ENCODE data around the gene S100A16. TPM values are rescaled to one million over a fixed set of nuclear protein-coding genes. Genes with fewer than 3 reads are reported as not detected.

Gene S100A16, protein sequence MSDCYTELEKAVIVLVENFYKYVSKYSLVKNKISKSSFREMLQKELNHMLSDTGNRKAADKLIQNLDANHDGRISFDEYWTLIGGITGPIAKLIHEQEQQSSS
- polyA plus RNA-seq (1,620 to 2,357 TPM (median 2,299 TPM) in 3 replicates), polyA minus RNA-seq (883 to 1,336 TPM (median 1,077 TPM) in 3 replicates)
- polyA plus RNA-seq (2011; ENCODE audit: low read depth): 478 TPM
- polyA plus RNA-seq (2011; cell fraction: cytosol; rRNA removed): 1,853 and 2,422 TPM in 2 replicates
- 641 and 719 TPM in 2 replicates for polyA plus RNA-seq (2011; cell fraction: nucleus; rRNA removed)
- 1,429 and 1,473 TPM in 2 replicates for polyA plus RNA-seq (2012; ENCODE audit: low replicate concordance)
- 1,097 TPM for polyA minus RNA-seq (2011; cell fraction: cytosol; rRNA and poly(A)+ RNA removed)
- polyA minus RNA-seq (2011; cell fraction: nucleus; rRNA and poly(A)+ RNA removed): 264 and 275 TPM in 2 replicates

DNA sequence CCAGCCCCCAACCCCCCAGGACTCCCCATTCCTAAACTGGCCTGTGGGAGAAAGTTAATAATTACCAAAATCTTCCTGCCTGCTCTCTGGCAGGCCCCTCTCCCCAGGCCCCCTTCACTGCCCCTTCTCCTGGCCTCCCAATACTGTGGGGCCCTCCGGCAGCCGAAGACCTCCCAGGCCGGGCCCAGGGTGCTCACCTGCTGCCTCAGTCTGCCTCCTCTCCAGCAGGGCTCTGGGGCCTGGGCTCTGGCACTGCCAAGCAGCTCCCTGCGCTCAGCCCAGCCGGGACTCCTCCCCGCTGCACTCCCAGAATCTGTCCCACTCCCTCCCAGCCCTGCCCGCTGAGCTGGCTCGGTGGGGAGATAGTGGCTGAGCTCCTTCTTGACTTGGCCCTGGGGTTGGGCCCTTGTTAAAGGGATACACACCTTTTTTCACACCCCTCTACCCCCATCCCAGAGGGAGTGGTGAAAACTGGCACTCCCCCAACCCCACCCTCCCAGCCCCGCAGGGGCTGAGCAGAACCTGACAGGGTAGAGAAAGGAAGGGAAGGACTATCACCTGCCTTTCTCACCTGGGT is at the start of gene S100A16:
Gene S100A16 (minus strand): TSS at position 383 of the 577 bp plus-strand sequence. CDS start 4,986 bp downstream, outside the sequence.
- peaks cover 53% of the 10 kb centered on the region for H3K4me1 ChIP-seq (ENCODE audit: control insufficient read depth, extremely low read depth, insufficient read depth, low read length)
- H3K9me1 ChIP-seq (ENCODE audit: control insufficient read depth, extremely low read depth, insufficient read depth, low read length): no peaks in the 10 kb centered on the region
- H3K27me3 ChIP-seq (ENCODE audit: control insufficient read depth, extremely low read depth, insufficient read depth, low read length): no peaks in the 10 kb centered on the region
- peak within 1 kb of the TSS; percentile 99 for H3K27ac ChIP-seq (ENCODE audit: control insufficient read depth, insufficient read depth, low read length)
- H4K20me1 ChIP-seq (ENCODE audit: control insufficient read depth, extremely low read depth, insufficient read depth, low read length): peaks cover 3% of the 10 kb centered on the region
- peaks cover 70% of the 10 kb centered on the region for H3K79me2 ChIP-seq (ENCODE audit: control insufficient read depth, insufficient read depth, low read length)
- H3K4me2 ChIP-seq (ENCODE audit: control insufficient read depth, extremely low read depth, insufficient read depth, low read depth, low read length): peak within 1 kb of the TSS; percentile 98
- no peak for DNase-seq (ENCODE audit: low read depth, low spot score)
- FAIRE-seq: peak; percentile 82
- peak within 1 kb of the TSS; percentile 99 for H3K9ac ChIP-seq (ENCODE audit: control insufficient read depth, extremely low read depth, insufficient read depth, low read length)
- TF ChIP-seq, protein P1, sequence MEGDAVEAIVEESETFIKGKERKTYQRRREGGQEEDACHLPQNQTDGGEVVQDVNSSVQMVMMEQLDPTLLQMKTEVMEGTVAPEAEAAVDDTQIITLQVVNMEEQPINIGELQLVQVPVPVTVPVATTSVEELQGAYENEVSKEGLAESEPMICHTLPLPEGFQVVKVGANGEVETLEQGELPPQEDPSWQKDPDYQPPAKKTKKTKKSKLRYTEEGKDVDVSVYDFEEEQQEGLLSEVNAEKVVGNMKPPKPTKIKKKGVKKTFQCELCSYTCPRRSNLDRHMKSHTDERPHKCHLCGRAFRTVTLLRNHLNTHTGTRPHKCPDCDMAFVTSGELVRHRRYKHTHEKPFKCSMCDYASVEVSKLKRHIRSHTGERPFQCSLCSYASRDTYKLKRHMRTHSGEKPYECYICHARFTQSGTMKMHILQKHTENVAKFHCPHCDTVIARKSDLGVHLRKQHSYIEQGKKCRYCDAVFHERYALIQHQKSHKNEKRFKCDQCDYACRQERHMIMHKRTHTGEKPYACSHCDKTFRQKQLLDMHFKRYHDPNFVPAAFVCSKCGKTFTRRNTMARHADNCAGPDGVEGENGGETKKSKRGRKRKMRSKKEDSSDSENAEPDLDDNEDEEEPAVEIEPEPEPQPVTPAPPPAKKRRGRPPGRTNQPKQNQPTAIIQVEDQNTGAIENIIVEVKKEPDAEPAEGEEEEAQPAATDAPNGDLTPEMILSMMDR (optimal IDR thresholded peaks at IDR 0.05 in 1 of 3, IDR thresholded peaks at IDR 0.05 in 1 of 3, conservative IDR thresholded peaks at IDR 0.05 in 1 of 3; ENCODE audit: extremely low read depth in 1 of 3, insufficient read depth in 2 of 3, low read length in 3 of 3): no peak
- TF ChIP-seq EZH2 (IDR thresholded peaks at IDR 0.05; ENCODE audit: low read length): no peak
- peak within 1 kb of the TSS; percentile 90 to 100 (median 98) for H3K4me3 ChIP-seq (ENCODE audit: control insufficient read depth in 2 of 3, extremely low read depth in 1 of 3, insufficient read depth in 2 of 3, low read depth in 1 of 3, low read length in 3 of 3)
- dilution Hi-C loops (cut with MboI; ENCODE audit: extremely low pct_ligation_motif_present, low sequenced_read_pairs): no loop called here
- H2AFZ ChIP-seq (ENCODE audit: control insufficient read depth, low read length): no peak within 1 kb of the TSS
- H3K9me3 ChIP-seq (ENCODE audit: control insufficient read depth, low read depth, low read length): no peaks in the 10 kb centered on the region
- peaks cover 9 to 45% of the 10 kb centered on the region in 2 experiments for H3K36me3 ChIP-seq (ENCODE audit: control insufficient read depth in 2 of 2, extremely low read depth in 1 of 2, insufficient read depth in 2 of 2, low read length in 2 of 2)

DNA sequence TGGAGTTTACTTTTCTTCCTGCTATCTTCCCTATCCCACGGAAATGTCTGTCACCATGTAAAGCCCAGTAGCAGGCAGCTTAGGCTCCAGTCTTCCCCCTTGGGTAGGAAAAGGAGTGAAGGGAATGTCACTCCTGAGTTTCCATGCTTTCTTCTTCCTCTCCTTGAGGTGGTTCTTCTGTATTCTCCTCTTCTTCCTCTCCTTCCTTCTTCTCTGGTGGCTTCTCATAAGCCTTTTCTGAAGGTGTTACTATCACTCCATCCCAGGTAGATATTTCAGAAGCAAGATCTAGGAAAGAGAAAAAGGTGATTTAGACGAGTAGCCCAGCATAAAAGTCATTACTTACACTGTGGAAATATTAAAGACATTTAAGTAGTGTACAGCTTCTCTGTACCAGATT is 49.3 kb upstream of the S100A16 start:
- peaks cover 4% of the 10 kb centered on the region for H3K4me1 ChIP-seq (ENCODE audit: control insufficient read depth, extremely low read depth, insufficient read depth, low read length)
- H3K9ac ChIP-seq (ENCODE audit: control insufficient read depth, extremely low read depth, insufficient read depth, low read length): no peak overlapping the region
- H3K27me3 ChIP-seq (ENCODE audit: control insufficient read depth, extremely low read depth, insufficient read depth, low read length): no peaks in the 10 kb centered on the region
- no peak for TF ChIP-seq EZH2 (IDR thresholded peaks at IDR 0.05; ENCODE audit: low read length)
- TF ChIP-seq, protein P1 (optimal IDR thresholded peaks at IDR 0.05 in 1 of 3, IDR thresholded peaks at IDR 0.05 in 1 of 3, conservative IDR thresholded peaks at IDR 0.05 in 1 of 3; ENCODE audit: extremely low read depth in 1 of 3, insufficient read depth in 2 of 3, low read length in 3 of 3): no peak
- DNase-seq (ENCODE audit: low read depth, low spot score): no peak
- no peaks in the 10 kb centered on the region for H3K9me3 ChIP-seq (ENCODE audit: control insufficient read depth, low read depth, low read length)
- FAIRE-seq: no peak
- no peak overlapping the region for H2AFZ ChIP-seq (ENCODE audit: control insufficient read depth, low read length)
- H3K4me3 ChIP-seq (ENCODE audit: control insufficient read depth in 2 of 3, extremely low read depth in 1 of 3, insufficient read depth in 2 of 3, low read depth in 1 of 3, low read length in 3 of 3): no peak overlapping the region
- H3K9me1 ChIP-seq (ENCODE audit: control insufficient read depth, extremely low read depth, insufficient read depth, low read length): no peaks in the 10 kb centered on the region
- no peaks in the 10 kb centered on the region for H4K20me1 ChIP-seq (ENCODE audit: control insufficient read depth, extremely low read depth, insufficient read depth, low read length)
- H3K27ac ChIP-seq (ENCODE audit: control insufficient read depth, insufficient read depth, low read length): no peak overlapping the region
- dilution Hi-C loops (cut with MboI; ENCODE audit: extremely low pct_ligation_motif_present, low sequenced_read_pairs): no loop called here
- H3K79me2 ChIP-seq (ENCODE audit: control insufficient read depth, insufficient read depth, low read length): peaks cover 15% of the 10 kb centered on the region
- peaks cover 35 to 41% of the 10 kb centered on the region in 2 experiments for H3K36me3 ChIP-seq (ENCODE audit: control insufficient read depth in 2 of 2, extremely low read depth in 1 of 2, insufficient read depth in 2 of 2, low read length in 2 of 2)
- no peak overlapping the region for H3K4me2 ChIP-seq (ENCODE audit: control insufficient read depth, extremely low read depth, insufficient read depth, low read depth, low read length)

All from keratinocyte (primary cell).